HepG2 (cell line): Measurements from ENCODE around the gene PAIP2. TPM values are rescaled to one million over a fixed set of nuclear protein-coding genes. Genes with fewer than 3 reads are reported as not detected.

Experiments used
- AHDC1 ChIP-seq: sonication (generic); formaldehyde crosslinking; IDR thresholded peaks from 2 replicates; pipeline ENCODE4 v1.5.1; 2020; ENCODE audit warnings: mild to moderate bottlenecking, missing genetic modification reagents, borderline replicate concordance
- CSRNP1 ChIP-seq: sonication (generic); formaldehyde crosslinking; IDR thresholded peaks from 2 replicates; pipeline ENCODE4 v1.8.1; 2023; ENCODE audit warnings: mild to moderate bottlenecking, missing genetic modification reagents
- HCFC1 ChIP-seq: fragments of 150-350 bp; IDR thresholded peaks from 2 replicates; pipeline ENCODE4 v1.6.1; 2014; ENCODE audit warnings: low read depth, low read length
- NR2C2 ChIP-seq: sonication (generic); formaldehyde crosslinking; IDR thresholded peaks from 2 replicates; pipeline ENCODE4 v1.4.0; 2020; ENCODE audit warnings: missing genetic modification reagents, mild to moderate bottlenecking, moderate library complexity, borderline replicate concordance
- RBM39 ChIP-seq: fragments of 200-400 bp; formaldehyde crosslinking; IDR thresholded peaks from one replicate; pipeline ENCODE4 v1.6.1; 2018; ENCODE audit warnings: antibody characterized with exemption, mild to moderate bottlenecking, low read depth, low read length; ENCODE audit not compliant: poor library complexity, severe bottlenecking
- SYNCRIP ChIP-seq: fragments of 200-400 bp; formaldehyde crosslinking; IDR thresholded peaks from 2 replicates; pipeline ENCODE4 v1.6.1; 2018; ENCODE audit warnings: mild to moderate bottlenecking, low read depth, low read length; ENCODE audit not compliant: insufficient read depth
- TFAP4 ChIP-seq: sonication (generic); IDR thresholded peaks from 2 replicates; pipeline ENCODE4 v1.6.1; 2016; ENCODE audit warnings: low read depth, borderline replicate concordance
- TRIM24 ChIP-seq: sonication (generic); formaldehyde crosslinking; IDR thresholded peaks from 2 replicates; pipeline ENCODE4 v1.8.0; 2022; ENCODE audit warnings: mild to moderate bottlenecking, missing genetic modification reagents
- XRCC5 ChIP-seq: fragments of 200-400 bp; formaldehyde crosslinking; optimal IDR thresholded peaks from 2 replicates; pipeline ENCODE3; 2017; ENCODE audit warnings: mild to moderate bottlenecking, low read length
- ZBTB39 ChIP-seq: sonication (generic); formaldehyde crosslinking; IDR thresholded peaks from 2 replicates; pipeline ENCODE4 v1.5.0; 2020; ENCODE audit warnings: missing genetic modification reagents
- ZFP37 ChIP-seq: sonication (generic); formaldehyde crosslinking; IDR thresholded peaks from 2 replicates; pipeline ENCODE4 v1.4.0; 2020; ENCODE audit warnings: missing genetic modification reagents, borderline replicate concordance
- ZNF234 ChIP-seq: sonication (generic); formaldehyde crosslinking; conservative IDR thresholded peaks from 2 replicates; pipeline ENCODE4 v1.5.1; 2020; ENCODE audit warnings: mild to moderate bottlenecking, missing genetic modification reagents
- ZNF263 ChIP-seq: sonication (generic); formaldehyde crosslinking; IDR thresholded peaks from 2 replicates; pipeline ENCODE4 v1.4.0; 2020; ENCODE audit warnings: missing genetic modification reagents
- ZNF672 ChIP-seq: sonication (generic); formaldehyde crosslinking; IDR thresholded peaks from 2 replicates; pipeline ENCODE4 v1.8.1; 2022; ENCODE audit warnings: missing genetic modification reagents
- ZNF839 ChIP-seq: sonication (generic); formaldehyde crosslinking; IDR thresholded peaks from 2 replicates; pipeline ENCODE4 v1.4.0; 2020; ENCODE audit warnings: missing genetic modification reagents, mild to moderate bottlenecking, borderline replicate concordance
- ZZZ3 ChIP-seq: sonication (generic); formaldehyde crosslinking; IDR thresholded peaks from 2 replicates; pipeline ENCODE4 v1.4.0; 2020; ENCODE audit warnings: missing genetic modification reagents, mild to moderate bottlenecking, borderline replicate concordance
- polyA plus RNA-seq, 8 experiments: library from polyadenylated mRNA; depleted of rRNA in 3 of 8; stranded (reverse) in 7 of 8; unstranded in 1 of 8; fragments of >200 nt; fragmentation: Illumina TruSeq in 4 of 8; extraction: Trizol in 4 of 8; gene quantifications; 2 replicates each; pipeline versions ENCODE4 v1.2.1 to v1.2.3, GENCODE V29; 2011 to 2016; ENCODE audit warnings: low read depth in 4 of 8, missing spikeins in 1 of 8, mixed read lengths in 1 of 8; ENCODE audit not compliant: insufficient read depth in 1 of 8
- total RNA-seq, 5 experiments: library from RNA; depleted of rRNA; stranded (reverse); fragments of >200 nt; fragmentation: Illumina TruSeq; extraction: Trizol; gene quantifications; 2 replicates each; pipeline ENCODE4 v1.2.3, GENCODE V29; 2016; ENCODE audit warnings: low read depth in 1 of 5

PAIP2 gene
- total and polyA plus RNA-seq, 2 of the 13 experiments (the other 11 are each of a cell fraction or from before 2014, with no cell fraction given), result 61.5 to 76.3 TPM

- TF ChIP-seq CSRNP1 (CRISPR knock-in tag) (0 out of 2 replicates have a peak, but pooled peaks have one; percentile 9), XRCC5 (no peak), TRIM24 (no peak), RBM39 (no peak), SYNCRIP (no peak), TFAP4 (no peak), AHDC1 (no peak), HCFC1 (no peak), ZNF234 (no peak), ZNF839 (CRISPR knock-in tag) (no peak), ZNF263 (no peak), NR2C2 (peak; percentile 40; the same call in 1 of the 2 replicates), ZBTB39 (CRISPR knock-in tag) (no peak), ZNF672 (CRISPR knock-in tag) (no peak), ZZZ3 (CRISPR knock-in tag) (no peak), ZFP37 (CRISPR knock-in tag) (no peak)
Measured at GRCh38 chr5:139385061-139386049, 43.7 kb downstream of the PAIP2 start (continued).
